Fibroblast of upper back skin (primary cell): Measurements from ENCODE around the gene ROR1.

Experiments
- DNase-seq: peaks from one replicate; pipeline ENCODE4 v3.0.0-alpha.2; 2013

Gene ROR1

GRCh38 chr1:63983391-63984256, 209.8 kb downstream of the ROR1 start:
- no peak for DNase-seq

GRCh38 chr1:63984257-63984929, 210.6 kb downstream of the ROR1 start:
- peak; percentile 76 for DNase-seq

- DNase-seq: no peak
These were observed 211.1 kb downstream of the ROR1 start for GRCh38 chr1:63984930-63985290.

- DNase-seq: peak; percentile 66
These were observed 213.3 kb downstream of the ROR1 start for GRCh38 chr1:63987014-63987627.

GRCh38 chr1:63987628-63988024, 213.8 kb downstream of the ROR1 start:
- no peak for DNase-seq

GRCh38 chr1:63988941-63989340, 215.1 kb downstream of the ROR1 start:
- no peak for DNase-seq

GRCh38 chr1:63991685-63992084, 217.9 kb downstream of the ROR1 start:
- no peak for DNase-seq

- peak; percentile 17 for DNase-seq
These were observed 226.2 kb downstream of the ROR1 start for GRCh38 chr1:64000021-64000420.

- DNase-seq: no peak
These were observed 227.2 kb downstream of the ROR1 start for GRCh38 chr1:64001038-64001437.

GRCh38 chr1:64004451-64005025, 230.7 kb downstream of the ROR1 start:
- peak; percentile 5 for DNase-seq

- no peak for DNase-seq
These were observed 232.0 kb downstream of the ROR1 start for GRCh38 chr1:64005801-64006200.

GRCh38 chr1:64006276-64007051, 232.6 kb downstream of the ROR1 start:
- peak; percentile 36 for DNase-seq

GRCh38 chr1:64010316-64010715, 236.5 kb downstream of the ROR1 start:
- no peak for DNase-seq

GRCh38 chr1:64013395-64013794, 239.6 kb downstream of the ROR1 start:
- DNase-seq: no peak

- DNase-seq: peak; percentile 62
These were observed 246.0 kb downstream of the ROR1 start for GRCh38 chr1:64019818-64020217.

GRCh38 chr1:64021066-64021465, 247.2 kb downstream of the ROR1 start:
- no peak for DNase-seq

GRCh38 chr1:64025051-64025450, 251.2 kb downstream of the ROR1 start:
- no peak for DNase-seq

- no peak for DNase-seq
These were observed 255.2 kb downstream of the ROR1 start for GRCh38 chr1:64029037-64029436.

- DNase-seq: no peak
These were observed 256.6 kb downstream of the ROR1 start for GRCh38 chr1:64030411-64030810.

GRCh38 chr1:64031236-64031635, 257.4 kb downstream of the ROR1 start:
- DNase-seq: peak; percentile 63

- no peak for DNase-seq
These were observed 259.9 kb downstream of the ROR1 start for GRCh38 chr1:64033667-64034220.

GRCh38 chr1:64036549-64036948, 262.7 kb downstream of the ROR1 start:
- DNase-seq: no peak
